Activated CD8-positive, alpha-beta memory T cell treated with anti-CD3 and anti-CD28 coated beads for 4 hours (primary cell): Measurements from ENCODE around the gene NBPF9.
"Not testable (repeated sequence)": the region's sequence is repeated elsewhere in the genome, so short reads cannot be mapped to it uniquely, and the experiment has no call there.

Source experiments
- DNase-seq, 2 donors: peaks; one replicate each; pipeline ENCODE4 v3.0.0-alpha.2; 2020; ENCODE audit warnings: low read depth in 2 of 2

NBPF9 gene, protein sequence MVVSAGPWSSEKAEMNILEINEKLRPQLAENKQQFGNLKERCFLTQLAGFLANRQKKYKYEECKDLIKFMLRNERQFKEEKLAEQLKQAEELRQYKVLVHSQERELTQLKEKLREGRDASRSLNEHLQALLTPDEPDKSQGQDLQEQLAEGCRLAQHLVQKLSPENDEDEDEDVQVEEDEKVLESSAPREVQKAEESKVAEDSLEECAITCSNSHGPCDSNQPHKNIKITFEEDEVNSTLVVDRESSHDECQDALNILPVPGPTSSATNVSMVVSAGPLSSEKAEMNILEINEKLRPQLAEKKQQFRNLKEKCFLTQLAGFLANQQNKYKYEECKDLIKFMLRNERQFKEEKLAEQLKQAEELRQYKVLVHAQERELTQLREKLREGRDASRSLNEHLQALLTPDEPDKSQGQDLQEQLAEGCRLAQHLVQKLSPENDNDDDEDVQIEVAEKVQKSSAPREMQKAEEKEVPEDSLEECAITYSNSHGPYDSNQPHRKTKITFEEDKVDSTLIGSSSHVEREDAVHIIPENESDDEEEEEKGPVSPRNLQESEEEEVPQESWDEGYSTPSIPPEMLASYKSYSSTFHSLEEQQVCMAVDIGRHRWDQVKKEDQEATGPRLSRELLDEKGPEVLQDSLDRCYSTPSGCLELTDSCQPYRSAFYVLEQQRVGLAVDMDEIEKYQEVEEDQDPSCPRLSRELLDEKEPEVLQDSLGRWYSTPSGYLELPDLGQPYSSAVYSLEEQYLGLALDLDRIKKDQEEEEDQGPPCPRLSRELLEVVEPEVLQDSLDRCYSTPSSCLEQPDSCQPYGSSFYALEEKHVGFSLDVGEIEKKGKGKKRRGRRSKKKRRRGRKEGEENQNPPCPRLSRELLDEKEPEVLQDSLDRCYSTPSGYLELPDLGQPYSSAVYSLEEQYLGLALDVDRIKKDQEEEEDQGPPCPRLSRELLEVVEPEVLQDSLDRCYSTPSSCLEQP (N-terminal part only)

DNA sequence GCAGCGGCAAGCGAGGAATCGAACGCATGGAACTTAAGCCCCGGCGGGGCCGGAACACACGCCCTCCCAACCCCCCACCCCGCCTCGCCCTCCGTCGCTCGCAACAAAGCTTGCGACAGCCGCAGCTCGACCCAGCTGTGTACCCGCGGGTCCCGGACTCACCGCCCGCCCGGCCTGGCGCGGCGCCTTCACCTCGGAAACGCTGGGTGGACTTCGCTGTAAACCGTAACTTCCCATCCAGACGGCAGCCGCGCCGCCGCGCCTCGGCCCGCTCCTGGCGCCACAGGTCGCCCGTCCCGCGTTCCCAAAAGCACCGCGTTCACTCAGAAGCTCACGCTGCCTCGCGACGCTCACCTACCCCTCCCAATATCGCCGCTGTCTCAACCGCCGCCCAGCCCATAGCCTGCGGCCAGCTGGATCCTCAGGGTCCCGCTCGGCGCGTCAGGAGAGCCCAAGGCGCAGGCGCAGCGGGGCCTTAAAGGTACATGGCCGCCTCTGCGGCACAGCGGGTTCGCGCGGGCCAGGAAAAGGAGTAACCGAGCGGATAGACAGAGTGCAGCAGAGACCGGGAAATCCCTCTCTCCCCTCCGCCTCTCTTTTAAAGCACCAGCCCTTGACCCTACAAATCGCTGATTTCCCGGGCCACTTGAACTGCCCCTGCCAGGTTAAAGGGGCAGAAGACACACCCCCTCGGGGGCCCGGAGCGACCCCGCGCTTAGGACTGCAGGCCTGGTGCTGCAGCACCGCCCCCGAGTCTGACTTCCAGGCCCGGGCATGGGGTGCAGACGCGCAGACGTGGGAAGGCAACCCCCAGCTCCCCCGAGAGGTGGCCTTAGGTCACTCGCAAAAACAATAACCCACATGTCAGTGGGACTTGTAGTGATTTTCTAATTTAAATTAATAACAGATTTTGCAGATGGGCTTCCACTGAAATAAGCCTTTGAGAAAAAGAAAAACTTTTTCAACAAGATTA lies at the start of gene NBPF9:
Gene NBPF9 (minus strand): TSS at position 443 of the 973 bp plus-strand sequence. CDS start 21,412 bp downstream, outside the sequence.
- peak in 1 of 2 donors; percentile 8 for DNase-seq

DNA sequence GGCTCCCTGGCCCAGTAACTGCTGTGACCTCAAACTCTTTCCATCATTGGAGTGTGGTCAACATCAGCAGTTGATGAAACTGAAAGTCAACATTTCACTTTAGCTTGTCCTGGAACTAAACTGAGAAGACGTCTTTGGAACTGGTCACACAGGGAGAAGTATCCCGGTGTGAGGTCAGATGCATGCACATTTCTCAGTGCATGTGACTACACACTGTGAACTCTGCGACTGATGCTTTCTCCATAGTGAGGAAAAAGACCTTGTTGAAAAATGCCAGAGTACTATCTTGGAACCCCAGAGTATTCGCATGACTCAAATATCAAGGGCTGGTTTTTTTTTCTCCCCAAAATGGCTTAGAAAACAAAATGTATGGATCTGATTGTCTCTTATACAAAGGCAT lies 46.6 kb upstream of the NBPF9 start:
- DNase-seq, result not testable (repeated sequence)

DNA sequence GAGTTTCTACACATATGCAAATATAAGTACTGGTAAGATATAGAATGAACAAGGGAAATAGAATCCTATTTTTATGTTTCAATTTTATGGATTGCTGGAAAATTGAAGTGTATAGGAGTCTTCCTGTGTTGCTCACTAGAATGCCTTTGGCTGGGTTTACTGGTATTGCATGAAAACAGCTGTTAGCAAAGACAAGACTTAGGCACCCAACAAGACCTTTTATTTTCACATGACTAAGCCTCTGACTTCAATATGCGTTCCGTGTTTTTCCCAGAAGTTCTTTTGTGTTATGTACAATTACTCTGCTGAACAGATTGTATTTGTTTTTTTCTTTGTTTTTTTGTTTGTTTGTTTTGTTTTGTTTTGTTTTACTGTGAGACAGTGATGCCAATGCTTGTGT lies 34.2 kb upstream of the NBPF9 start:
- DNase-seq, result not testable (repeated sequence)

DNA sequence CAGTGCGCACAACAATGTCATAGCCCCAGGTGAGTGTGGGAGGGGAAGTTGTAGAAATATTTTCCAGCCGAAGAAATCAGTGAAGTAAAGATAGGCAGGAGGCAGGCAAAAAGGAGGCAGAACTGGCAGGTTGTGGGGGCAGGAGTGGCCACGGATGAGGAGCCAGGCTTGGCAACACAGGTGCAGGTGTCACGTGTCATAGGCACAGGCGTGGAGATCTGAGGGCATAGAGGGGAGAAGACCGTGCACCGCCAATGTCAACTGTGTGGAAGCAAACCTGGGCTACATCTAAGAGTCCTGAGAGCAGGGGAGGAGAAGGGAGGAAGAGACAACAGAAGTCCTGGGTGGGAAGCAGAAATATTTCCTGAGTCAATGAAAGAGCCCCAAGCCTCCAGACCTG lies 27.6 kb upstream of the NBPF9 start:
- DNase-seq, result not testable (repeated sequence)

DNA sequence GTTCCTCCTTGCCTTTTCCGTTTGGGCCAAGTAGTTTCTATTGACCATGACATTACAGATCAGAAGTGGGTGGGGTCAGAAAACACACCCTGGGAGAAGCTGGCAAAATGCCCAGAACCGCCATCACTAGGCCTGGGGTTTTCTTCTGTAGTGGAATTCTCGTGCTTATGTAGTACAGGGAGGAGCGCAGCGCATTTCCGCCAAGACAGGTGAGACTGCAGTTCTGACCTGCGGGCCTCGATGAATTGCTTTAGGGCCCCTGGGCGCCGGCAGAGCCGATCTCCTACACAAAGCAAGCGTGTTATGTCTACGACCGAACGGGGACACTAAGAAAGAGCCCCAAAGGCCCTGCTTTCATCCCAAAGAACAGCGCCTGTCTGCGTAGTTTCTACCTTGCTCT lies 25.9 kb upstream of the NBPF9 start:
- DNase-seq, result not testable (repeated sequence)

DNA sequence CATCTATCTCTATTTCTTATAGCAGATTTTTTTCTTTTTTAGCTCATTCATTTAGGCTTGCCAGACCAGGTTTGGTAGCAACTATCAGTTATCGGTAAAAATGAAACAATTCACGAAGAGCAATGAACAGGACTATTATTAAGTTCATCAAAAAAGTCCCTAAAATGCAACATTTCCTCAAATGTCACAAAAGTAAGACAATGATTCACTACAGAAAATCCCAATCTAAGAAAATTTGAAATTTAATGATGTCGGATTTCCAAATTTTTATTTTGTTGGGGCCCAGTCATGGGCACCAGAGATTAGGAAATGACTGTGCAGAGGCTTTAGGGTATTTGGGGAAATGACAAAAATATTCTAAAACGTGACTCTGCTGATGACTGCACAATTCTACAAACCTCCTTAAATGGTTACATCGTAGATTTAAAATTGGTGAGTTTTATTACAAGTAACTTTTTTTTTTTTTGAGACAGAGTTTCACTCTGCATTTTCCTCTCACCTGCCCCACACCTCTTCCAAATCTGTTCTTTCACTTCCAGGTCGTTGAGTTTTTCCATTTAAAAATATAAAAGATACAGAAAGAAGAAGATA lies 23.3 kb upstream of the NBPF9 start:
- not testable (repeated sequence) for DNase-seq

DNA sequence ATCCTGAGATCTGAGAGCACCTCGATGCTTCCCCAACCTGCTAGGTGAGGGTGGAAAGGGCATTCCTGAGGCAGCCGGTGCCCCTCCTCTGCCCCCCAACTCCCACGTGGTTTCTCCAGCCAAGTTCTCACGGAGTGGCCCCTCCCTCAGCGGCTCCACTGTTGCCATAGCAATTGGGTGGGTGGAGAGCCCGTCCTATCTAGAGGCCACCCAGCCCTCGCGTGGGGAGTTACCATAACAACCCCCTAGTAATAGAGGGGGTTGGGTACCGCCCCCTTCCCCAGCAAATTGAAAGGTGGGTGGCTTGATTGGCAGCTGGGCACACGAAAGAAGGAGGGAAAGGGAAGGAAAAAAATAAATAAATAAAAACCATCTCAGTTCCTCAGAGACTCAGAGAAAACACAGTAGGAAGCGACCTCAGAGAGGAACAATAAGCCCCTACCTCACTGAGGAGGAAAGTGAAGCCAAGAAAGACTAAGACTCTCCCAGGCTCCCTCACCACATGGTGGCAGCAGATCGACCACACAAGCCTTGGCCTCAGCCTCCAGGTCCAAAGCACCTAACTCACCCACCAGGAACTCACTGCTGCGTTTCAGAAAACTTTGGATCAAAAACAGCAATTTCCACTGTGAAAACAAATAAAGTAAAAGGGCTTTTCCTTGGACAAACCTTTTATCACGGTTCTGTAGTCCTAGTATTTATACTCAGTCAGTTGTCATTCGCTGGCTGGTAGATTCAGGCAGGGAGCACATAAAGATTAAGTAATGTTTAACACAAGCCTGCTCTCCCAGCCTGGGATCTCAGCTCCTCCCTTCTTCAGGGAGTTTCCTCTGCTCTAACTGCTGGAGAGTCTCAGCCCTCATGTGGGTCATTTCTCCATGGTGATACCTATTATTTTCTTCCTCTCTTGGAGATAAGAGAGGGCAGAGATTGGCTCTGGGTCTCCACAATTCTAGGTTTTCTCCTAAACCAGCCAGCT lies 20.9 kb upstream of the NBPF9 start:
- not testable (repeated sequence) for DNase-seq

DNA sequence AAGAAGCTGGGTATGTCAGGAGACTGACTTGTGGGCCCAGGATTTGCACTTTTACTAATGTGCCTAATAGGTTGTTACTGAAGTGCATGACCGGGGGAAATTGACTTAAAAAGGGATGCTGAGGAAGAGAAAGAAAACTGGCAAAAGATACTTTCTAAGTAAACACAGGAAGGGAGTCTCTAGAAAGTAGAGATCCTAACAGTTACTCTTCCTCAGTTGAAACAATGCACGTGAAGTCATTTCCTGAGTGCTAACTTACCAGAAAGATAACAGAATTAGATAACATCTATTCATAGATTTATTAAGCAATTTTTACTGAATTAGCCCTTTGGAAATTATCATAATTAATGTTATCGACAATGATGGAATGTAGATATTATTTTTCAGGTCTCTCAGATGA lies 9.5 kb upstream of the NBPF9 start:
- DNase-seq, result not testable (repeated sequence)

DNA sequence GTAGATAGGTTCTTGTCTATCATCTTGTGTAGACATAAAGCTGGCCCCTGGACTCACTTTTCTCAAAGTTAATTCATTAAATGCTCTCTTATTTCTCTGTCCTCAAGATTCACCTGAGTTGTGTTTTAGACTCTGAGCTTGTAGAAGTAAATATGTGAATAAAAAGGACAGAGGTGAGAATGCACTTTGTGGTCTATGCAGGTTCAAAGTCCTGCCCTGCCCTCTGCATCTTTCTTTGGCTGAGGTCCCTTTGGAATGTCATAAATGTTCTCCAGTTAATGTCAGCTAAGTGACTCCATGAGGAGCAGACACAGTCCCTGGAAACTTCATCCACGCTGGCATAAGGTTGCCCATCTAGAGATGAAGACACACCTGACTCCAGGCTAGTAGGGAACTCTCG lies 7.0 kb upstream of the NBPF9 start:
- not testable (repeated sequence) for DNase-seq

DNA sequence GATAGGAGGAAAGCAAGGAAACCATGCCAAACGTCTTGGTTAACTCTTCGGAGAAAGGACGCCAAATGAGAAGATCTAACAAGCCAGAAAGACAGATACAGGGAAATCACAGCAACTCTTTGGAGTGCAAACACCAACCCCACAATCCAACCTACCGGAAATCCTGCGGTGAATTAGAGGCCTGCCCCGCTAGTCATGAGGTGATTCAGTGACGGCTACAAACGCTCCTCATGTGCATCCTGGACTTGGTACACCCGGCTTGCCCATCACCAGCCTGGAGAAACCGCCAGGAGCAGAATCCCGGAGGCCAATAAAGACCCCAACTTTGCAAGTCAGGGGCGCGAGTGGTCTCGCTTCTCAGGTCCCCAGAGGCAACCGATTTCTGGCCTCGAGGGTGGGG lies 777 bp downstream of the NBPF9 start:
- DNase-seq, result peak in 1 of 2 donors; percentile 17

DNA sequence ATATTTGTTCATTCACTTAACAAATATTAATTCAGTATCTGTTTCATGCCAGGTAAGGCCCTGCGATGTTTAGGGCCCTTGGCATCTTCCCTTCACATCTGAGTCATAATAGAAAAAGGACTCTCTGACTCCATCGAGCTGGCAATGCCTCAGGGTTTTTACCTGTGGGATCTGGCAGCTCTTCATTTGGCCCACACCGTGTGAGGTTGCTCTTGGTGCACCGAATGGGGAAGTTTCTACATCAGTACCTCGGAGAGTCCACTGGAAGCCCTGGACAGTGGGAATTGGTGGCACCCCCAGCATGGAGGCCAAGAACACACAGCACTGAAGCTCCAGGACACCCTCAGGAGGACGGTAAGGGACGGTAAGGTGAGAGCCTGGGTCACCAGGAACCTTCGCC lies 5.1 kb downstream of the NBPF9 start:
- not testable (repeated sequence) for DNase-seq

DNA sequence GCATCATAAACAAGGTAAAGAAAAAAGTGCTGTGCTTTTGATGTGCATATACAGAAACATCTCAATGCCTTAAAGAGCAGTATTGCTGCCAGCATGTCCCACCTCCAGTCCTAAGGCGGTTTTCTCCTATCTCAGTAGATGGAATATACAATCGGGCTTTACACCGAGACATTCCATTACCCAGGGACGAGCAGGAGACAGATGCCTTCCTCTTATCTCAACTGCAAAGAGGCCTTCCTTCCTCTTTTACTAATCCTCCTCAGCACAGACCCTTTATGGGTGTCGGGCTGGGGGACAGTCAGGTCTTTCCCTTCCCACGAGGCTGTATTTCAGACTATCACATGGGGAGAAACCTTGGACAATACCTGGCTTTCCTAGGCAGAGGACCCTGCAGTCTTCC lies 10.2 kb downstream of the NBPF9 start:
- DNase-seq, result not testable (repeated sequence)

DNA sequence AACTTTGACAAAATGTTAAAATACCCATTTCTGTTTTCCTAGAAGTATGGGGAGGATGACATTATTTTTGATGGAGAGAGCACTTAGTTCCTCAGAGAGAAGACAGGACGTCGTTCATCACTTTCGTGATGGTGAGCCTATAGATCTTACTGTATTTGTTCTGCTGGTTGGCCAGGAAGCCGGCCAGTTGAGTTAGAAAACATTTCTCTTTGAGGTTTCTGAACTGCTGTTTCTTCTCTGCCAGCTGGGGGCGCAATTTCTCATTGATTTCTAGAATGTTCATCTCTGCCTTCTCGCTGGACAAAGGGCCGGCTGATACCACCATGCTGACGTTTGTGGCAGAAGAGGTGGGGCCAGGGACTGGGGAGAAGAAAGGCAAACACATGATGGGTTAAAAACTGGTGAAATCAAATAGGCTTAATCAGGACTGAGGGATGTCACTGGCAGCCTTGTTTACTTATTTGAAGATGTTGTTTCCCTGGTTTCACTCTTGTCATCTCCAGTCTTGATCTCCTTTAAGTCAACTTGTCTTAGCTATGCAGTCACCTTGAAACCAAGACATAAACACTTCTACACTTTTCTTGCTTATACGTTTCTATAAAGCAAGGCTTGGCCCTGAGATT lies 27.7 kb downstream of the NBPF9 start:
- DNase-seq, result not testable (repeated sequence)

DNA sequence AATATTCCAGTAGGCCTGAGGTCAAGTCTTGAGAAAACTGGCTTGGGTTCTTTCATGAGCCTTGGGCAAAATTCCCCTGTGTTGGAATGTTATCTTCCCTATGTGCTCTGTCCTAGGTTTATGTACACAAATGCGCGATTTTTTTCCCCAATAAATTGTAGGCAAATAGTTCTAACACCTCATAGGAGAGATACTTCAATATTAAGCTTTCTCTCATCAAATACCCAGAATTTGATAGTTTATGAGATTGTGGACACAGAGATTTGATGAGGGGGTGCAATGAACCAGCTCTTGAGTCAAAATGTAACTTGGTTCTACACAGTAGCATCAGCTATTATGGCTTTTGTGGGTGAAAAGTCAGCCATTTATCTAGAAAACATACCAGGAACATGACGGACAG lies 38.7 kb downstream of the NBPF9 start:
- not testable (repeated sequence) for DNase-seq

DNA sequence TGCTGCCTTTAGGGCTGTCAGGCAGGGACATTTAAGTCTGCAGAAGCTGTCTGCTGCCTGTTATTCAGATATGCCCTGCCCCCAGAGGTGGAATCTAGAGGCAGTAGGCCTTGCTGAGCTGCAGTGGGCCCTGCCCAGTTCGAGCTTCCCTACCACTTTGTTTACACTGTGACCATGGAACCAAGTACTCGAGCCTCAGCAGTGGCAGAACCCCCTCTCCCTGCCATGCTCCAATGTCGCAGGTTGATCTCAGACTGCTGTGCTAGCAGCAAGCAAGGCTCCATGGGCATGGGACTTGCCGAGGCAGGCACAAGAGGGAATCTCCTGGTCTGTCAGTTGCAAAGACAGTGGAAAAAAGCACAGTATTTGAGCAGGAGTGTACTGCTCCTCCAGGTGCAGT lies 60.3 kb downstream of the NBPF9 start:
- DNase-seq, result not testable (repeated sequence)

DNA sequence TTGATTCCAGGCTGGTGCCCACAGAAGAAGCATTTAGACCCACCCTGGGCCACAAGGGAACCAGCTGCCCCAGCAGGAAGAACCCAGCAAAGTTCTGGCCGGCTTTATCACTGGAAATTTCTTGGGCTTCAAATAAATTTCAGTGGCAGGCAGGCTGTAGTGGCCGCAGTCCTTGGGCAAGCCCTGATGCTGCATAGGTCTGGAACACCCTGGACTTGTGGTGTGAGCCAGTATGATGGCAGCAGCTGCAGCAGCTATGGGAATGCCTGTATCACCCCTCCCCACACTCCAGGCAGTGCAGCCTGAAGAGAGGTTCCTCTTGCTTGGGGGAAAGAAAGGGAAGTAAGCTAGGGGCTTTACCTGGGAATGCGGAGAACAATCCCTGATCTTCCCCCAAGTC lies 69.4 kb downstream of the NBPF9 start:
- not testable (repeated sequence) for DNase-seq

DNA sequence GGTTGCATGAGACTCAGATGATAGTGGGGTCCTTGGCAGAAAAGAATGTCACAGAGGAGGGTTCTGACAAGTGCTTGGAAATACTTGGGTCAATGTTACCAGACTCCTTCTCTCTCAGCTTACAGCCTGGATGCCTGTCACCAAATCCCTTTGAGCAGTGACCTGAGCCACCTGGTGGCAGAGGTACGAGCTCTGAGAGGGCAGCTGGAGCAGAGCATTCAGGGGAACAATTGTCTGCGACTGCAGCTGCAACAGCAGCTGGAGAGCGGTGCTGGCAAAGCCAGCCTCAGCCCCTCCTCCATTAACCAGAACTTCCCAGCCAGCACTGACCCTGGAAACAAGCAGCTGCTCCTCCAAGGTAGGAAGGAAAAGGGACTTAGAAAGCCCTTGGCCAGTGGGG lies 79.0 kb downstream of the NBPF9 start:
- DNase-seq, result not testable (repeated sequence)

DNA sequence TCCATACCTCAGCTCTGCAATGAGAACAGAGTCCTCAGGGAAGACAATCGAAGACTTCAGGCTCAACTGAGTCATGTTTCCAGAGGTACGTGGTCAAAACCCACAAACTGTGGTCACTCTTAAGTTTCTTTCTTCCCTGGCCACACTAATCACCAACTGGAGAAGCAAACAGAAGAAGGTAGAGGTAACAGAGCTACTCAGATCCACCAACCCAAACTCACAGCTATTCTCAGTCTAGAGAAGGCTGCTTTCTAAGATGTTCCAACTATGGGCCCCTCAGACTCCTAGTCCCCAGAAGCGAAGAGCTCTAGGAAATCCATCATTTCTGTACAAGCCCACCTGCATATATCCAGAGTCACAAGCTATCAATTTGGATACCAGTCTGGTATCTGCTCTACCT lies 84.8 kb downstream of the NBPF9 start:
- DNase-seq, result not testable (repeated sequence)

DNA sequence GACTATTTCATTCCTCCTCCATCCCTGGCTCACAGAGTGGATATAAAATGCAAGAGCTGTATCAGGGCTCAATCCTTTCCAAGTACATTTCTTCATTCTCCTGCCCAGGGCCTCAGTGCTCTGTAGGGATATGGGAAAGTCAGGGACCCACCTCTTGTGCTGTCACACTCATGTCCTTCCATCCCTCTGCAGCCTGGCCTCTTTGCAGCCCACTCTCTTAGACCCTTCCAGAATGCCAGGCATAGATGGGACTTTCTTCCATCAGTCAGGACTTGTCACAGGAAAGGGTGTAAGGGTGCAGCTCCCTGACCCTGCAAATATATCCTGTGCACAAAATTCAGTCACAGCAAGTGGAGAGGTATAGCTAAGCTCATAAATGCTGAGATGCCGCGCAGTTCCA lies 86.7 kb downstream of the NBPF9 start:
- not testable (repeated sequence) for DNase-seq
